ENCODE data around the gene FAM135A.
"Not testable (repeated sequence)": the region's sequence is repeated elsewhere in the genome, so short reads cannot be mapped to it uniquely, and the experiment has no call there.

Gene FAM135A

GRCh38 chr6:70470016-70470415 is 56.7 kb downstream of the FAM135A start:
- no peak for DNase-seq

- not testable (repeated sequence) for DNase-seq
Measured at GRCh38 chr6:70470510-70470909, 57.2 kb downstream of the FAM135A start.

- DNase-seq: no peak
Measured at GRCh38 chr6:70474751-70475150, 61.4 kb downstream of the FAM135A start.

- DNase-seq: no peak
Measured at GRCh38 chr6:70479236-70479635, 65.9 kb downstream of the FAM135A start.

- not testable (repeated sequence) for DNase-seq
Measured at GRCh38 chr6:70486638-70487037, 73.3 kb downstream of the FAM135A start.

- no peak for DNase-seq
Measured at GRCh38 chr6:70489364-70489763, 76.1 kb downstream of the FAM135A start.

GRCh38 chr6:70494833-70495232 is 81.5 kb downstream of the FAM135A start:
- no peak for DNase-seq

GRCh38 chr6:70495790-70496189 is 82.5 kb downstream of the FAM135A start:
- not testable (repeated sequence) for DNase-seq

GRCh38 chr6:70502484-70502883 is 89.2 kb downstream of the FAM135A start:
- no peak for DNase-seq

GRCh38 chr6:70503813-70504465 is 90.6 kb downstream of the FAM135A start:
- DNase-seq: no peak

GRCh38 chr6:70506321-70506720 is 93.0 kb downstream of the FAM135A start:
- no peak for DNase-seq

- no peak for DNase-seq
Measured at GRCh38 chr6:70507161-70507560, 93.9 kb downstream of the FAM135A start.

- DNase-seq: no peak
Measured at GRCh38 chr6:70508953-70509352, 95.6 kb downstream of the FAM135A start.

- DNase-seq: no peak
Measured at GRCh38 chr6:70510600-70510999, 97.3 kb downstream of the FAM135A start.

GRCh38 chr6:70518723-70519122 is 105.4 kb downstream of the FAM135A start:
- DNase-seq: no peak

GRCh38 chr6:70520575-70520974 is 107.3 kb downstream of the FAM135A start:
- DNase-seq: no peak

- no peak for DNase-seq
Measured at GRCh38 chr6:70524721-70525286, 111.5 kb downstream of the FAM135A start.

GRCh38 chr6:70527071-70527737 is 113.9 kb downstream of the FAM135A start:
- DNase-seq: no peak

GRCh38 chr6:70530023-70530422 is 116.7 kb downstream of the FAM135A start:
- no peak for DNase-seq

GRCh38 chr6:70531133-70531532 is 117.8 kb downstream of the FAM135A start:
- DNase-seq: no peak

- DNase-seq: no peak
Measured at GRCh38 chr6:70537266-70537665, 124.0 kb downstream of the FAM135A start.

GRCh38 chr6:70538376-70538775 is 125.1 kb downstream of the FAM135A start:
- DNase-seq: no peak

GRCh38 chr6:70547313-70547712 is 134.0 kb downstream of the FAM135A start:
- no peak for DNase-seq

GRCh38 chr6:70547905-70548304 is 134.6 kb downstream of the FAM135A start:
- DNase-seq: no peak
